CD4-positive, alpha-beta T cell treated with Interleukin-17A for 1 hour (primary cell): ENCODE measurements around the gene SHF.
"Not testable (repeated sequence)": the region's sequence is repeated elsewhere in the genome, so short reads cannot be mapped to it uniquely, and the experiment has no call there.

Experiments
- DNase-seq: peaks from one replicate; pipeline ENCODE4 v3.0.0-alpha.2; 2020

The SHF gene

GRCh38 chr15:45143056-45143455, 44.7 kb downstream of the SHF start:
- DNase-seq = no peak

GRCh38 chr15:45141386-45141785, 46.4 kb downstream of the SHF start:
- no peak for DNase-seq

- DNase-seq = no peak
Observed at GRCh38 chr15:45140557-45141250, 47.1 kb downstream of the SHF start.

GRCh38 chr15:45139770-45140169, 48.0 kb downstream of the SHF start:
- no peak for DNase-seq

GRCh38 chr15:45138814-45139765, 48.7 kb downstream of the SHF start:
- no peak for DNase-seq

- DNase-seq = no peak
Observed at GRCh38 chr15:45137703-45138102, 50.1 kb downstream of the SHF start.

GRCh38 chr15:45136378-45136764, 51.4 kb downstream of the SHF start:
- DNase-seq = peak; percentile 7

GRCh38 chr15:45135705-45136377, 51.9 kb downstream of the SHF start:
- DNase-seq = not testable (repeated sequence)

GRCh38 chr15:45134682-45135604, 52.8 kb downstream of the SHF start:
- peak; percentile 10 for DNase-seq

- DNase-seq = no peak
Observed at GRCh38 chr15:45134046-45134445, 53.7 kb downstream of the SHF start.

GRCh38 chr15:45133561-45133920, 54.2 kb downstream of the SHF start:
- DNase-seq = no peak

- DNase-seq = no peak
Observed at GRCh38 chr15:45132844-45133560, 54.8 kb downstream of the SHF start.

GRCh38 chr15:45131510-45131909, 56.3 kb downstream of the SHF start:
- DNase-seq = no peak

- DNase-seq = no peak
Observed at GRCh38 chr15:45130291-45131000, 57.3 kb downstream of the SHF start.

GRCh38 chr15:45129651-45130129, 58.1 kb downstream of the SHF start, which contains the start of the genes DUOX1 and DUOXA1:
TSS of gene DUOX1 (plus strand) at chr15:45129994. CDS start at chr15:45131967, 1,973 bp downstream.
TSS of gene DUOXA1 (minus strand) at chr15:45129879. CDS start at chr15:45123014, 6,865 bp downstream.
- DNase-seq = peak; percentile 6

- no peak for DNase-seq
Observed at GRCh38 chr15:45128971-45129639, 58.7 kb downstream of the SHF start.

- peak; percentile 66 for DNase-seq
Observed at GRCh38 chr15:45126535-45127158, 61.1 kb downstream of the SHF start.

- DNase-seq = no peak
Observed at GRCh38 chr15:45123397-45123796, 64.4 kb downstream of the SHF start.

- no peak for DNase-seq
Observed at GRCh38 chr15:45122719-45123118, 65.0 kb downstream of the SHF start.
